ENCODE data around the gene SLC44A5. TPM values are rescaled to one million over a fixed set of nuclear protein-coding genes. Genes with fewer than 3 reads are reported as not detected.
"Not testable (repeated sequence)": the region's sequence is repeated elsewhere in the genome, so short reads cannot be mapped to it uniquely, and the experiment has no call there.

The SLC44A5 gene
- polyA plus RNA-seq, 3 donors, result not detected

DNA sequence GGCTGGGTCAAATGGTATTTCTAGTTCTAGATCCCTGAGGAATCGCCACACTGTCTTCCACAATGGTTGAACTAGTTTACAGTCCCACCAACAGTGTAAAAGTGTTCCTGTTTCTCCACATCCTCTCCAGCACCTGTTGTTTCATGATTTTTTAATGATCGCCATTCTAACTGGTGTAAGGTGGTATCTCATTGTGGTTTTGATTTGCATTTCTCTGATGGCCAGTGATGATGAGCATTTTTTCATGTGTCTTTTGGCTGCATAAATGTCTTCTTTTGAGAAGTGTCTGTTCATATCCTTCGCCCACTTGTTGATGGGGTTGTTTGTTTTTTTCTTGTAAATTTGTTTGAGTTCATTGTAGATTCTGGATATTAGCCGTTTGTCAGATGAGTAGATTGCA is 34.2 kb upstream of the SLC44A5 start:
- H3K36me3 ChIP-seq (replicated peaks in 1 of 2; ENCODE audit: control insufficient read depth in 1 of 2, insufficient read depth in 2 of 2, low read length in 2 of 2); H4K20me1 ChIP-seq (ENCODE audit: insufficient read depth, low read length); H3K9ac ChIP-seq (ENCODE audit: insufficient read depth, low read length, poor library complexity, severe bottlenecking); H3K4me2 ChIP-seq (replicated peaks; ENCODE audit: extremely low read depth, low read length, poor library complexity, severe bottlenecking); H3K36me3 Mint-ChIP-seq; H3K27ac Mint-ChIP-seq; H3K27ac ChIP-seq (ENCODE audit: low read depth in 1 of 2, low read length in 2 of 2); H3K27me3 Mint-ChIP-seq (ENCODE audit: low read depth in 3 of 3); H3K4me3 Mint-ChIP-seq; H3K4me1 Mint-ChIP-seq; intact Hi-C loops (cut with micrococcal nuclease); DNase-seq; H2AFZ ChIP-seq (ENCODE audit: insufficient read depth, low read depth, low read length, poor library complexity, severe bottlenecking); H3K79me2 ChIP-seq (ENCODE audit: insufficient read depth, low read length); H3K4me1 ChIP-seq (ENCODE audit: control insufficient read depth in 1 of 2, insufficient read depth in 2 of 2, low read length in 2 of 2); H3K27me3 ChIP-seq (ENCODE audit: control insufficient read depth in 2 of 2, insufficient read depth in 2 of 2, low read length in 2 of 2); H3K4me3 ChIP-seq (replicated peaks in 1 of 3; ENCODE audit: low read depth in 2 of 3, low read length in 3 of 3): not testable (repeated sequence)
- WGBS (ENCODE audit: insufficient coverage), result 100% methylated on average over 1 of the region's 4 CpGs
- H3K9me3 ChIP-seq (replicated peaks in 1 of 2; ENCODE audit: control insufficient read depth in 1 of 2, insufficient read depth in 1 of 2, low read length in 2 of 2), result peaks cover 9 to 16% of the 10 kb centered on the region in 2 donors
- peaks cover 0 to 24% (median 8%) of the 10 kb centered on the region in 7 donors for H3K9me3 Mint-ChIP-seq

DNA sequence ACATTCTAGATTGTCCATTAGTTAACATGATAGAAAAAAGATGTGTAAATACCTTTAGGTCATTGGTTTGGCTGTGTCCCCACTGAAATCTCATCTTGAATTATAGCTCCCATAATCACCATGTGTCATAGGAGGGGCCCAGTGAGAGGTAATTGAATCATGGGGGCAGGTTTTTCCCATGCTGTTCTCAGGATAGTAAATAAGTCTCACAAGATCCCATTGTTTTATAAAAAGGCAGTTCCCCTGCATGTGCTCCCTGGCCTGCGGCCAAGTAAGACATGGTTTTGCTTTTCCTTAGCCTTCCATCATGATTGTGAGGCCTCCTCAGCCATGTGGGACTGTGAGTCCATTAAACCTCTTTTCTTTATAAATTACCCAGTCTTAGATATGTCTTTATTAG is 32.5 kb upstream of the SLC44A5 start:
- peaks cover 9 to 16% of the 10 kb centered on the region in 2 donors for H3K9me3 ChIP-seq (replicated peaks in 1 of 2; ENCODE audit: control insufficient read depth in 1 of 2, insufficient read depth in 1 of 2, low read length in 2 of 2)
- H3K4me1 ChIP-seq (ENCODE audit: control insufficient read depth in 1 of 2, insufficient read depth in 2 of 2, low read length in 2 of 2), result no peaks in the 10 kb centered on the region
- H3K27ac Mint-ChIP-seq, result no peak overlapping the region
- peak overlapping the region in 1 of 2 donors; percentile 9 for H3K4me3 Mint-ChIP-seq
- no peaks in the 10 kb centered on the region for H3K27me3 ChIP-seq (ENCODE audit: control insufficient read depth in 2 of 2, insufficient read depth in 2 of 2, low read length in 2 of 2)
- no peak overlapping the region for H3K9ac ChIP-seq (ENCODE audit: insufficient read depth, low read length, poor library complexity, severe bottlenecking)
- TF ChIP-seq, protein P1, sequence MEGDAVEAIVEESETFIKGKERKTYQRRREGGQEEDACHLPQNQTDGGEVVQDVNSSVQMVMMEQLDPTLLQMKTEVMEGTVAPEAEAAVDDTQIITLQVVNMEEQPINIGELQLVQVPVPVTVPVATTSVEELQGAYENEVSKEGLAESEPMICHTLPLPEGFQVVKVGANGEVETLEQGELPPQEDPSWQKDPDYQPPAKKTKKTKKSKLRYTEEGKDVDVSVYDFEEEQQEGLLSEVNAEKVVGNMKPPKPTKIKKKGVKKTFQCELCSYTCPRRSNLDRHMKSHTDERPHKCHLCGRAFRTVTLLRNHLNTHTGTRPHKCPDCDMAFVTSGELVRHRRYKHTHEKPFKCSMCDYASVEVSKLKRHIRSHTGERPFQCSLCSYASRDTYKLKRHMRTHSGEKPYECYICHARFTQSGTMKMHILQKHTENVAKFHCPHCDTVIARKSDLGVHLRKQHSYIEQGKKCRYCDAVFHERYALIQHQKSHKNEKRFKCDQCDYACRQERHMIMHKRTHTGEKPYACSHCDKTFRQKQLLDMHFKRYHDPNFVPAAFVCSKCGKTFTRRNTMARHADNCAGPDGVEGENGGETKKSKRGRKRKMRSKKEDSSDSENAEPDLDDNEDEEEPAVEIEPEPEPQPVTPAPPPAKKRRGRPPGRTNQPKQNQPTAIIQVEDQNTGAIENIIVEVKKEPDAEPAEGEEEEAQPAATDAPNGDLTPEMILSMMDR (IDR thresholded peaks at IDR 0.05), result no peak
- 100% methylated on average over 1 of the region's 1 CpG for WGBS (ENCODE audit: insufficient coverage)
- H3K79me2 ChIP-seq (ENCODE audit: insufficient read depth, low read length), result no peaks in the 10 kb centered on the region
- H3K36me3 Mint-ChIP-seq, result no peaks in the 10 kb centered on the region
- H3K9me3 Mint-ChIP-seq, result peaks cover 0 to 23% (median 8%) of the 10 kb centered on the region in 7 donors
- no peak for DNase-seq
- intact Hi-C loops (cut with micrococcal nuclease), result no loop called here
- no peaks in the 10 kb centered on the region for H3K36me3 ChIP-seq (replicated peaks in 1 of 2; ENCODE audit: control insufficient read depth in 1 of 2, insufficient read depth in 2 of 2, low read length in 2 of 2)
- H4K20me1 ChIP-seq (ENCODE audit: insufficient read depth, low read length), result no peaks in the 10 kb centered on the region
- peaks cover 0 to 2% (median 1%) of the 10 kb centered on the region in 3 donors for H3K27me3 Mint-ChIP-seq (ENCODE audit: low read depth in 3 of 3)
- H2AFZ ChIP-seq (ENCODE audit: insufficient read depth, low read depth, low read length, poor library complexity, severe bottlenecking), result no peak overlapping the region
- no peak overlapping the region for H3K4me2 ChIP-seq (replicated peaks; ENCODE audit: extremely low read depth, low read length, poor library complexity, severe bottlenecking)
- H3K4me1 Mint-ChIP-seq, result no peaks in the 10 kb centered on the region
- no peak overlapping the region for H3K4me3 ChIP-seq (replicated peaks in 1 of 3; ENCODE audit: low read depth in 2 of 3, low read length in 3 of 3)
- H3K27ac ChIP-seq (ENCODE audit: low read depth in 1 of 2, low read length in 2 of 2), result no peak overlapping the region
